ENCODE results near the gene SPATS1.

- TF ChIP-seq GABPA (IDR thresholded peaks at IDR 0.05; ENCODE audit: low read depth): no peak
- TF ChIP-seq CTCF (IDR thresholded peaks at IDR 0.05; ENCODE audit: insufficient read depth, low read length): no peak
- TF ChIP-seq, protein P1, sequence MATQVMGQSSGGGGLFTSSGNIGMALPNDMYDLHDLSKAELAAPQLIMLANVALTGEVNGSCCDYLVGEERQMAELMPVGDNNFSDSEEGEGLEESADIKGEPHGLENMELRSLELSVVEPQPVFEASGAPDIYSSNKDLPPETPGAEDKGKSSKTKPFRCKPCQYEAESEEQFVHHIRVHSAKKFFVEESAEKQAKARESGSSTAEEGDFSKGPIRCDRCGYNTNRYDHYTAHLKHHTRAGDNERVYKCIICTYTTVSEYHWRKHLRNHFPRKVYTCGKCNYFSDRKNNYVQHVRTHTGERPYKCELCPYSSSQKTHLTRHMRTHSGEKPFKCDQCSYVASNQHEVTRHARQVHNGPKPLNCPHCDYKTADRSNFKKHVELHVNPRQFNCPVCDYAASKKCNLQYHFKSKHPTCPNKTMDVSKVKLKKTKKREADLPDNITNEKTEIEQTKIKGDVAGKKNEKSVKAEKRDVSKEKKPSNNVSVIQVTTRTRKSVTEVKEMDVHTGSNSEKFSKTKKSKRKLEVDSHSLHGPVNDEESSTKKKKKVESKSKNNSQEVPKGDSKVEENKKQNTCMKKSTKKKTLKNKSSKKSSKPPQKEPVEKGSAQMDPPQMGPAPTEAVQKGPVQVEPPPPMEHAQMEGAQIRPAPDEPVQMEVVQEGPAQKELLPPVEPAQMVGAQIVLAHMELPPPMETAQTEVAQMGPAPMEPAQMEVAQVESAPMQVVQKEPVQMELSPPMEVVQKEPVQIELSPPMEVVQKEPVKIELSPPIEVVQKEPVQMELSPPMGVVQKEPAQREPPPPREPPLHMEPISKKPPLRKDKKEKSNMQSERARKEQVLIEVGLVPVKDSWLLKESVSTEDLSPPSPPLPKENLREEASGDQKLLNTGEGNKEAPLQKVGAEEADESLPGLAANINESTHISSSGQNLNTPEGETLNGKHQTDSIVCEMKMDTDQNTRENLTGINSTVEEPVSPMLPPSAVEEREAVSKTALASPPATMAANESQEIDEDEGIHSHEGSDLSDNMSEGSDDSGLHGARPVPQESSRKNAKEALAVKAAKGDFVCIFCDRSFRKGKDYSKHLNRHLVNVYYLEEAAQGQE (IDR thresholded peaks at IDR 0.05; ENCODE audit: insufficient replicate concordance, low read depth): no peak
Measured at GRCh38 chr6:44388135-44388487, 45.7 kb downstream of the SPATS1 start.
